Heart left ventricle (tissue), 16 donors: ENCODE measurements around the gene SH3BP4. TPM values are rescaled to one million over a fixed set of nuclear protein-coding genes. Genes with fewer than 3 reads are reported as not detected.

Experiments
- ATAC-seq, 4 donors: fragments of 200-7000 bp; cut with Tn5 transposase; one replicate each; pipeline ENCODE4 v1.9.1; 2020 to 2022; ENCODE audit warnings: moderate library complexity in 4 of 4, mild to moderate bottlenecking in 3 of 4, moderate number of reproducible peaks in 1 of 4
- DNase-seq, 5 donors: peaks; one replicate each; pipeline ENCODE4 v3.0.0-alpha.2; 2020
- H3K27ac ChIP-seq, 12 donors: fragments of 200-600 bp; sonication (generic) in 4 of 12; one replicate each; pipeline versions ENCODE4 v1.5.0 to v1.8.0; 2016 to 2022; ENCODE audit warnings: mild to moderate bottlenecking in 2 of 12
- H3K27me3 ChIP-seq, 9 donors: fragments of 200-600 bp; sonication (generic) in 2 of 9; one replicate each; pipeline versions ENCODE4 v1.5.1 to v1.8.0; 2016 to 2022; ENCODE audit warnings: mild to moderate bottlenecking in 3 of 9
- H3K36me3 ChIP-seq, 9 donors: fragments of 200-600 bp; sonication (generic) in 2 of 9; one replicate each; pipeline versions ENCODE4 v1.5.0 to v1.8.0; 2018 to 2022; ENCODE audit warnings: mild to moderate bottlenecking in 2 of 9
- H3K4me1 ChIP-seq, 12 donors: fragments of 200-600 bp; sonication (generic) in 4 of 12; one replicate each; pipeline versions ENCODE4 v1.5.0 to v1.8.0; 2016 to 2022; ENCODE audit warnings: mild to moderate bottlenecking in 3 of 12
- H3K4me3 ChIP-seq, 12 donors: fragments of 200-600 bp; sonication (generic) in 4 of 12; one replicate each; pipeline versions ENCODE4 v1.5.0 to v1.8.0; 2017 to 2022; ENCODE audit warnings: mild to moderate bottlenecking in 9 of 12, moderate library complexity in 4 of 12
- H3K9me3 ChIP-seq, 12 donors: fragments of 200-600 bp; sonication (generic) in 4 of 12; one replicate each; pipeline versions ENCODE4 v1.5.0 to v1.8.0; 2016 to 2022; ENCODE audit warnings: mild to moderate bottlenecking in 1 of 12
- POLR2A ChIP-seq, 2 donors: fragments of 450-650 bp; IDR thresholded peaks; one replicate each; pipeline ENCODE4 v1.6.1; 2017; ENCODE audit warnings: antibody characterized with exemption in 2 of 2, mild to moderate bottlenecking in 2 of 2, moderate library complexity in 2 of 2
- WGBS, 4 donors: extraction: QIAGEN DNeasy Blood & Tissue Kit in 2 of 4; methylation state at CpG; one replicate each; pipeline versions ENCODE4 v1.1.5 to v1.1.7; 2013 to 2018; 5-methylcytosine and 5-hydroxymethylcytosine counted together
- intact Hi-C, 10 donors: fragments of 100-400 bp; cut with DNase I; formaldehyde crosslinking; loops; one replicate each; pipeline versions ENCODE4 v1.11.1 to v1.14.2; 2022
- polyA plus RNA-seq, 2 donors: library from polyadenylated mRNA; stranded (reverse); fragments of 200-250 nt; gene quantifications; one replicate each; pipeline ENCODE4 v1.2.3, GENCODE V29; 2013
- total RNA-seq, 9 donors: library from RNA; depleted of rRNA in 2 of 9; stranded (reverse); fragments of >200 nt in 2 of 9; fragmentation: NEBNext Ultra II Directional in 3 of 9; extraction: Animal tissue kit (Norgen Biotek cat#: 25700) in 3 of 9; gene quantifications; one replicate each; pipeline versions ENCODE4 v1.1.0 to v1.2.4, GENCODE V29; 2016 to 2023
- TF ChIP-seq, protein P1 (sequence below), 12 donors: fragments of 200-600 bp; sonication (generic) in 4 of 12; IDR thresholded peaks; one replicate each; pipeline versions ENCODE4 v1.5.0 to v1.8.0; 2018 to 2022; ENCODE audit warnings: antibody characterized with exemption in 12 of 12, mild to moderate bottlenecking in 5 of 12
- donor health status: ischemic (EF 13 %, LVEDD 7.1; RV severe dilation, severe dysfunction).
- donor health status: healthy with polysubstance abuse.
- donor health status: DM: no; HTN: yes; CAD: no.
- donor health status: DM: no; HTN: no; CAD: no.
- donor health status: ischemic (EF 25% LVEDD 6.9; RV normal size, moderate dysfunction).
- donor health status: ischemic (EF 25% LVEDD 5.7; RV mildly dilated, moderate dysfunction).
- donor health status: healthy.
- donor health status: DM: yes; HTN: yes; CAD: no.
- donor health status: ischemic (EF 35%, LVEDD 5.7; RV mildly dilated, moderate dysfunction).
- donor health status: nonischemic (EF 11% LVEDD 7.7; RV severe dilation, severe dysfunction).
- donor health status: DM: yes; HTN: yes; CAD: no.
- donor health status: PGD.
- donor health status: ischemic (EF 29% LVEDD 5.4; RV normal size, mild dysfunction).
- donor health status: nonischemic (EF 23%, LVEDD 6.1; RV moderate dilation, normal function).

SH3BP4 gene
- total and polyA plus RNA-seq, 11 donors = 5.4 to 33.5 (median 12.4) TPM

DNA sequence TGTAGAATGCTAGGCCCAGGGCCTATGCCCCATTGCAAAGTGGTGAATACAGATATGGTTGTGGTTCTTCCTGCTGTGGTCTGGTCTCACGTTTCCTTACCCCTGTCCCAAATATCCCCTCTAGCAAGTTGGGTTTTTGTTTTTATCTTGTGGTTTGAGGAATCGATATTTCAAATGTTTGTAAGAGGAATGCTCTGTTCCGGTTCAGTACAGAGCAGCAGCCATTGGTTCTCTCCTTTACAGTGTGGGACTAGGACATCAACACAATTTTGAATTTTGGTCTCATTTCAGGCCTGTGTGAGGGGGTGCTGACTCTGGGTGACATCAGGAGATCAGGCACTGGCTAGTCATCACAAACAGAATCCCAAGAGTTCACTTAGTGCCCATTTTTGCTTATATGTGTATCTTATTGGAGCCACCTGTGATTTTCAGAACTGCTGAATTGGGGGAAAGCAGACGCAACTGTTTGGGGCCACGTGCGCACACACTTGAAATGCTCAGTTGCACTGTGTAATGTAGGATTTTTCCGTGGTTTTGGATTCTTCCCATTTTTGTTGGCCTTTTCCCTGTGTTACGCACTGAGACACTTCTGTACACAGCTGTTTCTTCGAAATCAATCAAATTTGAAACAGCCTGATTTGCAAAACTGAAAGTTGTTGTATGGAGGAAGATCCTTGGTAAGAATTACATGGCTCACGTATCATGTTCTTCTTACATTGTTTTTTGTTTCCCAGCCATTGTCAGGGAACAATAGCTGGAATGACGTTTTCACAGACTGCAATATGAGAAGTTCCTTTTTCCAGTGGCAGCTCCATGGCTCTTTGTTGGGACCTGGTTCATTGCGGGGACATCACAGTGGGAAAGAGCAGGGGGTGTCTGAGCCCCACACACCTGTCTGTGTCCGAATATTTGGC, 8.6 kb downstream of the SH3BP4 start:
- intact Hi-C loops = no loop called here
- 61 to 71% (median 67%) methylated on average over 13 of the region's 13 CpGs for WGBS, 4 donors
- Histone ChIP-seq H3K27ac (peak overlapping the region in 10 of 12 donors; percentile 43 to 72 (median 67)), H3K4me1 (peaks cover 0 to 56% (median 12%) of the 10 kb centered on the region in 12 donors), H3K9me3 (no peaks in the 10 kb centered on the region), H3K4me3 (no peak overlapping the region), H3K27me3 (no peaks in the 10 kb centered on the region), H3K36me3 (no peaks in the 10 kb centered on the region)
- ATAC-seq (peak in 2 of 4 donors; percentile 48 to 74), DNase-seq (no peak)
- TF ChIP-seq POLR2A (IDR thresholded peaks at IDR 0.05) = no peak
- TF ChIP-seq, protein P1, sequence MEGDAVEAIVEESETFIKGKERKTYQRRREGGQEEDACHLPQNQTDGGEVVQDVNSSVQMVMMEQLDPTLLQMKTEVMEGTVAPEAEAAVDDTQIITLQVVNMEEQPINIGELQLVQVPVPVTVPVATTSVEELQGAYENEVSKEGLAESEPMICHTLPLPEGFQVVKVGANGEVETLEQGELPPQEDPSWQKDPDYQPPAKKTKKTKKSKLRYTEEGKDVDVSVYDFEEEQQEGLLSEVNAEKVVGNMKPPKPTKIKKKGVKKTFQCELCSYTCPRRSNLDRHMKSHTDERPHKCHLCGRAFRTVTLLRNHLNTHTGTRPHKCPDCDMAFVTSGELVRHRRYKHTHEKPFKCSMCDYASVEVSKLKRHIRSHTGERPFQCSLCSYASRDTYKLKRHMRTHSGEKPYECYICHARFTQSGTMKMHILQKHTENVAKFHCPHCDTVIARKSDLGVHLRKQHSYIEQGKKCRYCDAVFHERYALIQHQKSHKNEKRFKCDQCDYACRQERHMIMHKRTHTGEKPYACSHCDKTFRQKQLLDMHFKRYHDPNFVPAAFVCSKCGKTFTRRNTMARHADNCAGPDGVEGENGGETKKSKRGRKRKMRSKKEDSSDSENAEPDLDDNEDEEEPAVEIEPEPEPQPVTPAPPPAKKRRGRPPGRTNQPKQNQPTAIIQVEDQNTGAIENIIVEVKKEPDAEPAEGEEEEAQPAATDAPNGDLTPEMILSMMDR (IDR thresholded peaks at IDR 0.05) = no peak

DNA sequence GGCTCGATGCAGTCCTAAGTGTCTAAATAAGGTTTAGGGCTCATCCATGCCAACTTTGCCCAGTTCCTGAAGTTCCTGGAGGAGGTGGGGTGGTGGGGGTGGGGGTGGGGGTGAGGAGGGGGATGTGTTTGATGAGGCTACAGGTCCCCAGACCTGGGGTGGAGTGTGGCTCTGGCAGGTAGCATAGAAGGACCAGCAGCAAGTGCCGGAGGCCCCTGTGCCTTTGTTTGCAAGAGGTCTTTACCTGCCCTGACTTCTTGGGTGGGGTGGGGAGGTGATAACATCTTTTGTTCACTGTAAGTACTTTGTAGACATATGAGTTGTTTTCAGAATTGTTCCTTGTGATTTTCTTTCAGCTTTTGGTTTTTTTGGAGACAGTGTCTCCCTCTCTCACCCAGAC, 10.0 kb downstream of the SH3BP4 start:
- 91 to 100% (median 96%) methylated on average over 2 of the region's 2 CpGs for WGBS, 4 donors
- H3K27me3 ChIP-seq = no peaks in the 10 kb centered on the region
- TF ChIP-seq, protein P1 (IDR thresholded peaks at IDR 0.05) = no peak
- intact Hi-C loops = no loop called here
- ATAC-seq (no peak), DNase-seq (no peak)
- no peaks in the 10 kb centered on the region for H3K9me3 ChIP-seq
- peak overlapping the region in 3 of 12 donors; percentile 50 to 72 (median 67) for H3K27ac ChIP-seq
- no peaks in the 10 kb centered on the region for H3K36me3 ChIP-seq
- H3K4me3 ChIP-seq = no peak overlapping the region
- peaks cover 0 to 45% (median 12%) of the 10 kb centered on the region in 12 donors for H3K4me1 ChIP-seq

- WGBS, 4 donors = 82 to 90% (median 87%) methylated on average over 11 of the region's 11 CpGs
- DNase-seq (no peak), ATAC-seq (no peak)
- Histone ChIP-seq H3K27me3 (no peaks in the 10 kb centered on the region), H3K4me1 (peaks cover 0 to 35% (median 6%) of the 10 kb centered on the region in 12 donors), H3K9me3 (no peaks in the 10 kb centered on the region), H3K4me3 (no peak overlapping the region), H3K36me3 (no peaks in the 10 kb centered on the region), H3K27ac (peak overlapping the region in 1 of 12 donors; percentile 34)
- intact Hi-C loops = no loop called here
- TF ChIP-seq, protein P1 (IDR thresholded peaks at IDR 0.05) = no peak
- TF ChIP-seq POLR2A (IDR thresholded peaks at IDR 0.05) = no peak
These were observed 12.2 kb downstream of the SH3BP4 start for GRCh38 chr2:234963773-234964615.
